ENCODE results near the gene IGF2BP1. TPM values are rescaled to one million over a fixed set of nuclear protein-coding genes. Genes with fewer than 3 reads are reported as not detected.
A peak's percentile ranks its signal among the peaks of the same experiment; 100 is the strongest.
"Not testable (repeated sequence)": the region's sequence is repeated elsewhere in the genome, so short reads cannot be mapped to it uniquely, and the experiment has no call there.

IGF2BP1 gene
- polyA plus RNA-seq, 1 donor: 30.7 TPM

DNA sequence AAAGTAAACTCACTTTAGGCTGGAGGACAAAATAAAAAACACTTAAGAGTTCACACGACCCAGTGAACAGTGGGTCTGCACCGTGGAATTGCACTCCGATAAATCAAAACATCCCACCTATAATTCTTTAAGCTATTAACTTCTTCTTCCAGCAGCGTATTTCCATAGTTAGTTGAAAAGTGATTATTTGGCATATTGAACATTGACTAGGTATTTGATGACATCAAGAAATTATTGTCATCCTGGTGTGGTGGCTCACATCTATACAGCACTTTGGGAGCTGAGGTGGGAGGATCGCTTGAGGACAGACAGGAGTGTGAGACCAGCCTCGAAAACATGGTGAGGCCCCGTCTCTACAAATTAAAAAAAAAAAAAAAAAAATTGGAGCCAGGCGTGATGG is 23.4 kb downstream of the IGF2BP1 start:
- no peaks in the 10 kb centered on the region for H3K27me3 ChIP-seq (ENCODE audit: control insufficient read depth, insufficient read depth, low read length)
- H3K9me3 ChIP-seq (ENCODE audit: control insufficient read depth, low read depth, low read length): no peaks in the 10 kb centered on the region
- H3K36me3 ChIP-seq (ENCODE audit: control insufficient read depth, insufficient read depth, low read length): no peaks in the 10 kb centered on the region
- no peak overlapping the region for H3K4me3 ChIP-seq (ENCODE audit: low read length)
- DNase-seq: no peak
- H3K4me1 ChIP-seq (ENCODE audit: control insufficient read depth, insufficient read depth, low read length): peaks cover 75% of the 10 kb centered on the region
- whole genome bisulfite sequencing (ENCODE audit: insufficient coverage, low lambda C conversion rate): 80% methylated on average over 1 of the region's 8 CpGs
- H3K27ac ChIP-seq (ENCODE audit: low read length): peak overlapping the region; percentile 43

- Histone ChIP-seq H3K4me1 (ENCODE audit: control insufficient read depth, insufficient read depth, low read length) (peaks cover 68% of the 10 kb centered on the region), H3K36me3 (ENCODE audit: control insufficient read depth, insufficient read depth, low read length) (peaks cover 2% of the 10 kb centered on the region), H3K4me3 (ENCODE audit: low read length) (no peak overlapping the region), H3K9me3 (ENCODE audit: control insufficient read depth, low read depth, low read length) (no peaks in the 10 kb centered on the region), H3K27me3 (ENCODE audit: control insufficient read depth, insufficient read depth, low read length) (no peaks in the 10 kb centered on the region), H3K27ac (ENCODE audit: low read length) (peak overlapping the region; percentile 60)
- DNase-seq: peak; percentile 50 to 78
- no CpG with 5 or more reads among the region's 5 CpGs for WGBS (ENCODE audit: insufficient coverage, low lambda C conversion rate)
Observed at GRCh38 chr17:49021095-49021767, 24.0 kb downstream of the IGF2BP1 start.

GRCh38 chr17:49021768-49022103 is 24.6 kb downstream of the IGF2BP1 start:
- H3K4me3 ChIP-seq (ENCODE audit: low read length): no peak overlapping the region
- H3K4me1 ChIP-seq (ENCODE audit: control insufficient read depth, insufficient read depth, low read length): peaks cover 65% of the 10 kb centered on the region
- peak overlapping the region; percentile 60 for H3K27ac ChIP-seq (ENCODE audit: low read length)
- no peaks in the 10 kb centered on the region for H3K9me3 ChIP-seq (ENCODE audit: control insufficient read depth, low read depth, low read length)
- no peaks in the 10 kb centered on the region for H3K27me3 ChIP-seq (ENCODE audit: control insufficient read depth, insufficient read depth, low read length)
- DNase-seq: no peak
- H3K36me3 ChIP-seq (ENCODE audit: control insufficient read depth, insufficient read depth, low read length): peaks cover 2% of the 10 kb centered on the region
- WGBS (ENCODE audit: insufficient coverage, low lambda C conversion rate): no CpG with 5 or more reads among the region's 2 CpGs

GRCh38 chr17:49022391-49022941 is 25.3 kb downstream of the IGF2BP1 start:
- no peaks in the 10 kb centered on the region for H3K9me3 ChIP-seq (ENCODE audit: control insufficient read depth, low read depth, low read length)
- H3K27ac ChIP-seq (ENCODE audit: low read length): peak overlapping the region; percentile 60
- no CpG with 5 or more reads among the region's 6 CpGs for WGBS (ENCODE audit: insufficient coverage, low lambda C conversion rate)
- H3K27me3 ChIP-seq (ENCODE audit: control insufficient read depth, insufficient read depth, low read length): no peaks in the 10 kb centered on the region
- H3K4me3 ChIP-seq (ENCODE audit: low read length): no peak overlapping the region
- H3K4me1 ChIP-seq (ENCODE audit: control insufficient read depth, insufficient read depth, low read length): peaks cover 58% of the 10 kb centered on the region
- H3K36me3 ChIP-seq (ENCODE audit: control insufficient read depth, insufficient read depth, low read length): peaks cover 2% of the 10 kb centered on the region
- DNase-seq: peak in 1 of 2 donors; percentile 64

GRCh38 chr17:49024523-49024922 is 27.3 kb downstream of the IGF2BP1 start:
- no CpG with 5 or more reads among the region's 3 CpGs for WGBS (ENCODE audit: insufficient coverage, low lambda C conversion rate)
- H3K36me3 ChIP-seq (ENCODE audit: control insufficient read depth, insufficient read depth, low read length): peaks cover 13% of the 10 kb centered on the region

GRCh38 chr17:49026447-49026846 is 29.3 kb downstream of the IGF2BP1 start:
- no CpG with 5 or more reads among the region's 4 CpGs for WGBS (ENCODE audit: insufficient coverage, low lambda C conversion rate)
- not testable (repeated sequence) for H3K27ac ChIP-seq (ENCODE audit: low read length); DNase-seq; H3K9me3 ChIP-seq (ENCODE audit: control insufficient read depth, low read depth, low read length); H3K27me3 ChIP-seq (ENCODE audit: control insufficient read depth, insufficient read depth, low read length); H3K4me3 ChIP-seq (ENCODE audit: low read length)
- peaks cover 21% of the 10 kb centered on the region for H3K4me1 ChIP-seq (ENCODE audit: control insufficient read depth, insufficient read depth, low read length)
- peaks cover 26% of the 10 kb centered on the region for H3K36me3 ChIP-seq (ENCODE audit: control insufficient read depth, insufficient read depth, low read length)

More at GRCh38 chr17:49024523-49024922, 27.3 kb downstream of the IGF2BP1 start:
- Histone ChIP-seq H3K27me3 (ENCODE audit: control insufficient read depth, insufficient read depth, low read length) (no peaks in the 10 kb centered on the region), H3K9me3 (ENCODE audit: control insufficient read depth, low read depth, low read length) (no peaks in the 10 kb centered on the region), H3K27ac (ENCODE audit: low read length) (no peak overlapping the region), H3K4me1 (ENCODE audit: control insufficient read depth, insufficient read depth, low read length) (peaks cover 38% of the 10 kb centered on the region), H3K4me3 (ENCODE audit: low read length) (no peak overlapping the region)
- no peak for DNase-seq

- Histone ChIP-seq H3K27ac (ENCODE audit: low read length) (no peak overlapping the region), H3K4me1 (ENCODE audit: control insufficient read depth, insufficient read depth, low read length) (peaks cover 6% of the 10 kb centered on the region), H3K9me3 (ENCODE audit: control insufficient read depth, low read depth, low read length) (no peaks in the 10 kb centered on the region), H3K36me3 (ENCODE audit: control insufficient read depth, insufficient read depth, low read length) (peaks cover 34% of the 10 kb centered on the region), H3K27me3 (ENCODE audit: control insufficient read depth, insufficient read depth, low read length) (no peaks in the 10 kb centered on the region), H3K4me3 (ENCODE audit: low read length) (no peak overlapping the region)
- no peak for DNase-seq
- no CpG with 5 or more reads among the region's 1 CpG for WGBS (ENCODE audit: insufficient coverage, low lambda C conversion rate)
Observed at GRCh38 chr17:49028271-49028670, 31.1 kb downstream of the IGF2BP1 start.

- Histone ChIP-seq H3K9me3 (ENCODE audit: control insufficient read depth, low read depth, low read length) (no peaks in the 10 kb centered on the region), H3K4me3 (ENCODE audit: low read length) (no peak overlapping the region), H3K4me1 (ENCODE audit: control insufficient read depth, insufficient read depth, low read length) (peaks cover 2% of the 10 kb centered on the region), H3K27me3 (ENCODE audit: control insufficient read depth, insufficient read depth, low read length) (no peaks in the 10 kb centered on the region), H3K27ac (ENCODE audit: low read length) (no peak overlapping the region), H3K36me3 (ENCODE audit: control insufficient read depth, insufficient read depth, low read length) (peaks cover 40% of the 10 kb centered on the region)
- DNase-seq: no peak
- no CpG with 5 or more reads among the region's 3 CpGs for WGBS (ENCODE audit: insufficient coverage, low lambda C conversion rate)
Observed at GRCh38 chr17:49029801-49030200, 32.6 kb downstream of the IGF2BP1 start.

DNA sequence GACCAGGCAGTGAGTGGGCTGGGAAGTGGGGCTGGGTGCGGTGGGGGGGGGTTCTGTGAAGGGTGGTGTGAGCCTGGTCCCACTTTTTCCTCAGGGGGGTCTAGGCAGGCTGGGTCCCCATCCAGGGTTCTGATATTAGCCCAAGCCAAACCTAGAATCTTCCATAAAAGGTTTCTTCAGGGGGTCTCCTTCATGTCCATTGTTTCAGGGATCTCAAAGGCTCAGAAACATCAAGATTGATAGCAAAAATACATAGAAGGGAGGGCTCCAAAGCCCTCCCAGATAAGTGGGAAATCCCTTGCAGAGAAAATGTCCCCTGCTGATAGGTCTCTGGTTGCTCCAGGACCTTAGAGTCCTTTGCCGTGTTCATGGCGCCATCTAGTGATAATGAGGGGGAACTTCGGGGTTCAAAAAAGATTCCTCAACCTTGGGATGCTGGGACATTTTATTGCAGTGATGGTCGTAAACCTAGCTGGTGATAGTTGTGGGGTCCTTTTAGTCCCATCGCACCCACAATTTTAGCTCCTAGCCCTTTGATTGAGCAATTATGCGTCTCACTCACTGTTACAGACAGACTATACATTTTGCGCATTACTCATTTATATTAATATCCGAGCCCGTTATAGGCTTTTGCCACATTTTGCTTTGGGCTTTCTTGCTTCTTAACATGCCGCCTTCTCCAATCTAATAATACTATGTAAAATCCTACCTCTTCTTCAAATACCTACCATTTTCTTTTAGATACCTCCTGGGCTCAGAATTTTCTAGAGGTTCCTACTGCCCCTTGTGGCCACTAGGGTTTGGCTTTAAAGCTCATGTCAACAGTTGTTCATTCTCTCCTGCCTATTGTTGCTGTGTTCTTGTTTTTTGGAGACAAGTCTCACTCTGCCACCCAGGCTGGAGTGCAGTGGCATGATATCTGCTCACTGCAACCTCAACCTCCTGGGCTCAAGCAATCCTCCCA is 35.1 kb downstream of the IGF2BP1 start:
- H3K4me3 ChIP-seq (ENCODE audit: low read length): no peak overlapping the region
- peaks cover 3% of the 10 kb centered on the region for H3K9me3 ChIP-seq (ENCODE audit: control insufficient read depth, low read depth, low read length)
- 64% methylated on average over 3 of the region's 11 CpGs for WGBS (ENCODE audit: insufficient coverage, low lambda C conversion rate)
- peak; percentile 73 to 81 for DNase-seq
- H3K36me3 ChIP-seq (ENCODE audit: control insufficient read depth, insufficient read depth, low read length): peaks cover 46% of the 10 kb centered on the region
- H3K27ac ChIP-seq (ENCODE audit: low read length): no peak overlapping the region
- H3K4me1 ChIP-seq (ENCODE audit: control insufficient read depth, insufficient read depth, low read length): peaks cover 2% of the 10 kb centered on the region
- no peaks in the 10 kb centered on the region for H3K27me3 ChIP-seq (ENCODE audit: control insufficient read depth, insufficient read depth, low read length)

- H3K27ac ChIP-seq (ENCODE audit: low read length): no peak overlapping the region
- no peak overlapping the region for H3K4me3 ChIP-seq (ENCODE audit: low read length)
- peaks cover 3% of the 10 kb centered on the region for H3K9me3 ChIP-seq (ENCODE audit: control insufficient read depth, low read depth, low read length)
- no peaks in the 10 kb centered on the region for H3K27me3 ChIP-seq (ENCODE audit: control insufficient read depth, insufficient read depth, low read length)
- 20% methylated on average over 1 of the region's 42 CpGs for WGBS (ENCODE audit: insufficient coverage, low lambda C conversion rate)
- H3K4me1 ChIP-seq (ENCODE audit: control insufficient read depth, insufficient read depth, low read length): peaks cover 2% of the 10 kb centered on the region
- peaks cover 59% of the 10 kb centered on the region for H3K36me3 ChIP-seq (ENCODE audit: control insufficient read depth, insufficient read depth, low read length)
- peak in 1 of 2 donors; percentile 45 for DNase-seq
Observed at GRCh38 chr17:49035470-49036269, 38.5 kb downstream of the IGF2BP1 start.
